ENCODE measurements around the gene CCDC178.
A peak's percentile ranks its signal among the peaks of the same experiment; 100 is the strongest.

CCDC178 gene

GRCh38 chr18:33282142-33282541 lies 158.4 kb downstream of the CCDC178 start:
- no peaks in the 10 kb centered on the region for H3K27me3 ChIP-seq (ENCODE audit: control insufficient read depth, insufficient read depth, low read length)
- no peak overlapping the region for H3K4me3 ChIP-seq (ENCODE audit: low read length)
- no peak overlapping the region for H3K27ac ChIP-seq (ENCODE audit: low read length)
- no peak overlapping the region for H3K9ac ChIP-seq (ENCODE audit: low read length)
- no peaks in the 10 kb centered on the region for H3K9me3 ChIP-seq (ENCODE audit: control insufficient read depth, low read depth, low read length)
- H3K36me3 ChIP-seq (ENCODE audit: control insufficient read depth, low read depth, low read length): no peaks in the 10 kb centered on the region
- H3K4me1 ChIP-seq (ENCODE audit: control insufficient read depth, low read depth, low read length): peaks cover 7% of the 10 kb centered on the region

DNA sequence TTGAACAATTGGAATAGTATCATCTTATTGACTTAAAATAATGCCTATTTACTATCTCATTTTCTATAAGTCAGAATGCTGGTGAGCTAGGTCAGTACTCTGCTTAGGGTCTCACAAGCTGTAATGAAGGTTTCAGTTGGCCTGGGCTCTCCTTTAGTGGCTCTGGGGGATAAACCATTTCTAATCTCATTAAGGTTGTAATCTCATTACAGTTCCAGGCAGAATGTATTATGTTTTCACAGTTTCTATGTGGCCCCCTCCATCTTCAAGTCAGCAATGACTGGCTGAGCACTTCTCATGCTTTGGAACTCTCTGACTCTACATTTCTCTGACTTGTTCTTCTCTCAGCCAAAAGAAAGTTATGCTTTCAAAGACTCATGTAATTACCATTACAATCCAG lies 163.1 kb downstream of the CCDC178 start:
- Histone ChIP-seq H3K27ac (ENCODE audit: low read length) (no peak overlapping the region), H3K36me3 (ENCODE audit: control insufficient read depth, low read depth, low read length) (no peaks in the 10 kb centered on the region), H3K9ac (ENCODE audit: low read length) (no peak overlapping the region), H3K9me3 (ENCODE audit: control insufficient read depth, low read depth, low read length) (no peaks in the 10 kb centered on the region), H3K4me3 (ENCODE audit: low read length) (no peak overlapping the region), H3K4me1 (ENCODE audit: control insufficient read depth, low read depth, low read length) (peaks cover 7% of the 10 kb centered on the region), H3K27me3 (ENCODE audit: control insufficient read depth, insufficient read depth, low read length) (no peaks in the 10 kb centered on the region)

DNA sequence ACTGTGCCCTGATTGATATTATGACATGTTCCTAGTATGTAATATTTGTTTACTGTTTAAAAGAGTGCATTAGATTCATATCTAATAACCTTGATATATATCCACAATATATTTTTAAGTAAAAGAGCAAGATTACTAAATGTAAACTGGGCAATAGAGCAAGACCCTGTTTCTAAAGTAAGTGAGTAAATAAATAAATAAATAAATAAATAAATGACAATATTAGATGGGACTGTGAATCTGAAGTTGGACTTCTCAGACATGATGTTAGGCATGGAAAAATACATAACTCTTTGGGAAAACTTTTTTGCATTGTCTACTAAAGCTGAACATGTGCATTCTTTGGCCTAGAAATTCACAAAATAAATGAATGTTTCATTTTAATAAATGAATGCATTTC lies 164.7 kb downstream of the CCDC178 start:
- no peak overlapping the region for H3K27ac ChIP-seq (ENCODE audit: low read length)
- H3K9me3 ChIP-seq (ENCODE audit: control insufficient read depth, low read depth, low read length): no peaks in the 10 kb centered on the region
- no peak overlapping the region for H3K9ac ChIP-seq (ENCODE audit: low read length)
- peaks cover 7% of the 10 kb centered on the region for H3K4me1 ChIP-seq (ENCODE audit: control insufficient read depth, low read depth, low read length)
- H3K27me3 ChIP-seq (ENCODE audit: control insufficient read depth, insufficient read depth, low read length): no peaks in the 10 kb centered on the region
- no peak overlapping the region for H3K4me3 ChIP-seq (ENCODE audit: low read length)
- H3K36me3 ChIP-seq (ENCODE audit: control insufficient read depth, low read depth, low read length): no peaks in the 10 kb centered on the region

GRCh38 chr18:33270297-33270696 lies 170.2 kb downstream of the CCDC178 start:
- Histone ChIP-seq H3K4me1 (ENCODE audit: control insufficient read depth, low read depth, low read length) (peaks cover 10% of the 10 kb centered on the region), H3K9me3 (ENCODE audit: control insufficient read depth, low read depth, low read length) (no peaks in the 10 kb centered on the region), H3K9ac (ENCODE audit: low read length) (no peak overlapping the region), H3K4me3 (ENCODE audit: low read length) (no peak overlapping the region), H3K36me3 (ENCODE audit: control insufficient read depth, low read depth, low read length) (no peaks in the 10 kb centered on the region), H3K27me3 (ENCODE audit: control insufficient read depth, insufficient read depth, low read length) (no peaks in the 10 kb centered on the region), H3K27ac (ENCODE audit: low read length) (no peak overlapping the region)

DNA sequence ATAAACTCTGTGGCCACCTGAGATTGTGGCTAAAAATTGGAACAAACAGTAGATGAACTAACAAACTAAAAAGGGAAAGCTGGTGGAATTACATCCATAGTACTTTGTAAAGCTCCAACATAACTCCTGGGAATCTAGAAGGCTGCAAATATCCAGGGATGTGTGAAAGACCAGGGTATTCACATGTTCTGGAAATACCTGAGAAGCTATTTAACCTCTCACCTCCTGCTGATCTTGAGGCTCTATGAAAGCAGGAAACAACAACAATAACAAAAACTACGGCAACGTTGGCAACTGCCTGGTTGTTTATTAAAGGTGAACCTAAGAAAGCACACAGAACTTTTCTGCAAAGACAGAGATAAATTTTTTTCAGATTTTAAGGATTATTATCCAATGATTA lies 171.3 kb downstream of the CCDC178 start:
- Histone ChIP-seq H3K9me3 (ENCODE audit: control insufficient read depth, low read depth, low read length) (no peaks in the 10 kb centered on the region), H3K9ac (ENCODE audit: low read length) (no peak overlapping the region), H3K27me3 (ENCODE audit: control insufficient read depth, insufficient read depth, low read length) (no peaks in the 10 kb centered on the region), H3K4me3 (ENCODE audit: low read length) (no peak overlapping the region), H3K4me1 (ENCODE audit: control insufficient read depth, low read depth, low read length) (peaks cover 14% of the 10 kb centered on the region), H3K27ac (ENCODE audit: low read length) (peak overlapping the region; percentile 41), H3K36me3 (ENCODE audit: control insufficient read depth, low read depth, low read length) (no peaks in the 10 kb centered on the region)

DNA sequence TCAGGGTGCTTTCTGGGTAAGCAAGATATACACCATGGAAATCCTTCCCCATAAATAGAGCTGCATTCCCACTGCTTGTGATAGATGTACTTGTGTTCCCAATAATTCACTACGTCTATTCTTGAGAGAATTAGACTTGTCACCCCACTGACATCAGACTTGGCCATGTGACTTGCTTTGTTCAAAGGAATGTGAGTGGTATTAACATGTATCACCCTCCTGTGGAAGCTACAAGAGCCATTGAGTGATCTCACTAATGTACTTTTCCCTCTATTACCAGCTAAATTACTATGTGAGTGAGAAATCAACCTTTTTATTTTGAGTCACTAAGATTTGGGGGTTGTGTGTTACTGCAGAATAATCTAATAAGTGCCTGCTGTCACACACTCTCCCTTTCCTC lies 176.0 kb downstream of the CCDC178 start:
- Histone ChIP-seq H3K36me3 (ENCODE audit: control insufficient read depth, low read depth, low read length) (no peaks in the 10 kb centered on the region), H3K4me3 (ENCODE audit: low read length) (no peak overlapping the region), H3K9ac (ENCODE audit: low read length) (no peak overlapping the region), H3K27me3 (ENCODE audit: control insufficient read depth, insufficient read depth, low read length) (no peaks in the 10 kb centered on the region), H3K4me1 (ENCODE audit: control insufficient read depth, low read depth, low read length) (peaks cover 14% of the 10 kb centered on the region), H3K9me3 (ENCODE audit: control insufficient read depth, low read depth, low read length) (no peaks in the 10 kb centered on the region), H3K27ac (ENCODE audit: low read length) (no peak overlapping the region)

- H3K4me3 ChIP-seq (ENCODE audit: low read length): no peak overlapping the region
- no peaks in the 10 kb centered on the region for H3K9me3 ChIP-seq (ENCODE audit: control insufficient read depth, low read depth, low read length)
- no peaks in the 10 kb centered on the region for H3K27me3 ChIP-seq (ENCODE audit: control insufficient read depth, insufficient read depth, low read length)
- H3K27ac ChIP-seq (ENCODE audit: low read length): no peak overlapping the region
- H3K9ac ChIP-seq (ENCODE audit: low read length): no peak overlapping the region
- no peaks in the 10 kb centered on the region for H3K4me1 ChIP-seq (ENCODE audit: control insufficient read depth, low read depth, low read length)
- no peaks in the 10 kb centered on the region for H3K36me3 ChIP-seq (ENCODE audit: control insufficient read depth, low read depth, low read length)
Observed at GRCh38 chr18:33239298-33239697, 201.2 kb downstream of the CCDC178 start.

DNA sequence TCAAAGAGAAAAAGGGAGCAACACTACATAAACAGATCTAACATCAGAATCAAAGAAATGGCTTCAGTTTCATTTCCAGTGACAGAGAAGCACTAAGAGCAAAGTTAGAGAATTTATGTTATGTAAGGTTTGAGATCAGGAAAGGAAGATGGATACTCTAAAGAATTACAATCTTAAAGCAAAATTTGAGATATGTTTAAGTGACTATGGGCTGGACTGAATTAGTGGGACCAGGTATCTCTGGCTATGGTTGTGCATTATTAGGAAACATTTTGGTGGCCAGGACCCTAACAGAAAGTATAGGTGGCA lies 208.2 kb downstream of the CCDC178 start:
- Histone ChIP-seq H3K4me1 (ENCODE audit: control insufficient read depth, low read depth, low read length) (peaks cover 5% of the 10 kb centered on the region), H3K9me3 (ENCODE audit: control insufficient read depth, low read depth, low read length) (no peaks in the 10 kb centered on the region), H3K27ac (ENCODE audit: low read length) (no peak overlapping the region), H3K36me3 (ENCODE audit: control insufficient read depth, low read depth, low read length) (no peaks in the 10 kb centered on the region), H3K4me3 (ENCODE audit: low read length) (no peak overlapping the region), H3K27me3 (ENCODE audit: control insufficient read depth, insufficient read depth, low read length) (no peaks in the 10 kb centered on the region), H3K9ac (ENCODE audit: low read length) (no peak overlapping the region)

GRCh38 chr18:33231474-33232317 lies 208.8 kb downstream of the CCDC178 start:
- Histone ChIP-seq H3K27me3 (ENCODE audit: control insufficient read depth, insufficient read depth, low read length) (no peaks in the 10 kb centered on the region), H3K27ac (ENCODE audit: low read length) (no peak overlapping the region), H3K36me3 (ENCODE audit: control insufficient read depth, low read depth, low read length) (no peaks in the 10 kb centered on the region), H3K4me1 (ENCODE audit: control insufficient read depth, low read depth, low read length) (peaks cover 5% of the 10 kb centered on the region), H3K9ac (ENCODE audit: low read length) (no peak overlapping the region), H3K4me3 (ENCODE audit: low read length) (no peak overlapping the region), H3K9me3 (ENCODE audit: control insufficient read depth, low read depth, low read length) (no peaks in the 10 kb centered on the region)

DNA sequence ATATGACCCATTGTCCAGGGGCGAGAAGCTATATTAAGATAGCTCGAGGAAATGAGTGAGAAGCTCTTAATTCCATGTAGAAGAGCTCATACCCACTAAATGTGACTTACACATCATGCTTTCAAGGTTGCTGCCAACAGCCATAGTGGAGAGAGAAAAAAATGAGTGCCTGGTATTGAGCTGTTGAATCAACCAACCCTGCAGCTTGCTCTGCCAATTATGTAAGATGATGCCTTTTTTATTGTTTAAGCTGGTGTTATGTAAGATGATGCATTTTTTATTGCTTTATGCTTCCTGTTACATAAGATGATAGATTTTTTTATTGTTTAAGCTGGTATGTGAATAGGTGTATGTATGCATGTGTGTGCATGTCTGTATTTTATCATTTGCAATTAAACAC lies 228.2 kb downstream of the CCDC178 start:
- Histone ChIP-seq H3K36me3 (ENCODE audit: control insufficient read depth, low read depth, low read length) (no peaks in the 10 kb centered on the region), H3K9ac (ENCODE audit: low read length) (no peak overlapping the region), H3K4me3 (ENCODE audit: low read length) (no peak overlapping the region), H3K27me3 (ENCODE audit: control insufficient read depth, insufficient read depth, low read length) (no peaks in the 10 kb centered on the region), H3K4me1 (ENCODE audit: control insufficient read depth, low read depth, low read length) (no peaks in the 10 kb centered on the region), H3K9me3 (ENCODE audit: control insufficient read depth, low read depth, low read length) (no peaks in the 10 kb centered on the region), H3K27ac (ENCODE audit: low read length) (no peak overlapping the region)

DNA sequence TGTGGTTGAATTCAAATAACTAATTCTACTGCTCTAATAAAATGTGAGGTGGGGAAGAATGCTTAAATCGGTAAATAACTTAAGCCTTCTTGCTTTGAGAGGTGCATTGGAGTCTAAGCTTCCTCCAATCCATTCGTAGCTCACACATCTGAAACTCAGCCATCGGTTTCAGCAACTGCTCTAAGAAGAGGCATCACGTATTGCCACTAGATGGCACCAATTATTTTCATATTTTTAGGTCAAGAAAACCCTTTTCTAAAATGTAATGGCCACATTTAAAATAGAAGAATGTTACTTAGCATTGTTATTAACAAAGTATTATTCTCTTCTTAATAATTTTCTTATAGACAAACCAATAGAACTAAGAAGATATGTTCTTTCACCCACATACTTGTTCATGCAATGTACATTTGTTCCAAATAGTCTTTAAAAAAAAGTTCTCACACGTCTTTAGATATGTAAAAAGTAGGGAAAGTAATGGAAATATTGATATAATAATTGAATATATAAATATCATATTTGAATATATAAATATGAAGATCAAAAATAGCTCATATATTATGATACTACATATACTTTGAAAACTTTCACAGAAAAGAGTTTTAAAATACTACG lies 229.8 kb downstream of the CCDC178 start:
- Histone ChIP-seq H3K9ac (ENCODE audit: low read length) (no peak overlapping the region), H3K27me3 (ENCODE audit: control insufficient read depth, insufficient read depth, low read length) (no peaks in the 10 kb centered on the region), H3K4me3 (ENCODE audit: low read length) (no peak overlapping the region), H3K27ac (ENCODE audit: low read length) (no peak overlapping the region), H3K9me3 (ENCODE audit: control insufficient read depth, low read depth, low read length) (no peaks in the 10 kb centered on the region), H3K36me3 (ENCODE audit: control insufficient read depth, low read depth, low read length) (no peaks in the 10 kb centered on the region), H3K4me1 (ENCODE audit: control insufficient read depth, low read depth, low read length) (peaks cover 2% of the 10 kb centered on the region)

- Histone ChIP-seq H3K9me3 (ENCODE audit: control insufficient read depth, low read depth, low read length) (no peaks in the 10 kb centered on the region), H3K36me3 (ENCODE audit: control insufficient read depth, low read depth, low read length) (no peaks in the 10 kb centered on the region), H3K4me1 (ENCODE audit: control insufficient read depth, low read depth, low read length) (peaks cover 4% of the 10 kb centered on the region), H3K4me3 (ENCODE audit: low read length) (no peak overlapping the region), H3K27me3 (ENCODE audit: control insufficient read depth, insufficient read depth, low read length) (no peaks in the 10 kb centered on the region), H3K9ac (ENCODE audit: low read length) (no peak overlapping the region), H3K27ac (ENCODE audit: low read length) (no peak overlapping the region)
Observed at GRCh38 chr18:33205777-33206176, 234.7 kb downstream of the CCDC178 start.
